Esophagus squamous epithelium (tissue), 5 donors: ENCODE measurements around the gene SLC26A9. TPM values are rescaled to one million over a fixed set of nuclear protein-coding genes. Genes with fewer than 3 reads are reported as not detected.
"Not testable (repeated sequence)": the region's sequence is repeated elsewhere in the genome, so short reads cannot be mapped to it uniquely, and the experiment has no call there.

Experiments
- DNase-seq: peaks from one replicate; lab custom pipeline; 2025; lab: John Stamatoyannopoulos, UW
- H3K27ac ChIP-seq, 4 donors: fragments of 200-600 bp; sonication (generic); one replicate each; pipeline ENCODE4 v1.5.1; 2016 to 2019; ENCODE audit warnings: mild to moderate bottlenecking in 1 of 4
- H3K27me3 ChIP-seq, 4 donors: fragments of 200-600 bp; sonication (generic); 1 replicate in 3 of 4; 2 replicates in 1 of 4; pipeline versions ENCODE4 v1.5.1 to v1.6.0; 2017 to 2021; ENCODE audit warnings: antibody characterized with exemption in 1 of 4
- H3K36me3 ChIP-seq, 3 donors: fragments of 200-600 bp; sonication (generic); one replicate each; pipeline ENCODE4 v1.5.1; 2016 to 2019
- H3K4me1 ChIP-seq, 3 donors: fragments of 200-600 bp; sonication (generic); one replicate each; pipeline ENCODE4 v1.5.1; 2017 to 2019
- H3K4me3 ChIP-seq, 4 donors: fragments of 200-600 bp; sonication (generic); 1 replicate in 3 of 4; 2 replicates in 1 of 4; pipeline ENCODE4 v1.5.1; 2016 to 2019; ENCODE audit warnings: mild to moderate bottlenecking in 2 of 4, moderate library complexity in 1 of 4
- H3K9me3 ChIP-seq, 3 donors: fragments of 200-600 bp; sonication (generic); one replicate each; pipeline ENCODE4 v1.5.1; 2016 to 2019
- POLR2A ChIP-seq, 4 donors: fragments of 450-650 bp; IDR thresholded peaks; one replicate each; pipeline ENCODE4 v1.6.1; 2017; ENCODE audit warnings: antibody characterized with exemption in 4 of 4, mild to moderate bottlenecking in 4 of 4, moderate library complexity in 3 of 4
- WGBS, 2 donors: methylation state at CpG; one replicate each; pipeline ENCODE4 v1.1.5; 2018; 5-methylcytosine and 5-hydroxymethylcytosine counted together
- intact Hi-C: fragments of 100-400 bp; cut with DNase I; formaldehyde crosslinking; loops from one replicate; pipeline ENCODE4 v1.15.0; 2022
- total RNA-seq, 4 donors: library from RNA; depleted of rRNA; stranded (reverse); fragments of >200 nt; gene quantifications; one replicate each; pipeline ENCODE4 v1.1.0, GENCODE V29; 2016
- TF ChIP-seq, protein P1 (sequence below), 6 experiments: fragments of 450-650 bp in 4 of 6; fragments of 200-600 bp in 2 of 6; sonication (generic) in 2 of 6; IDR thresholded peaks; one replicate each; pipeline ENCODE4 v1.5.1; 2016 to 2019; ENCODE audit warnings: antibody characterized with exemption in 6 of 6, mild to moderate bottlenecking in 4 of 6, moderate library complexity in 4 of 6
- donor health status: DM: yes; HTN: yes; CAD: no.

The SLC26A9 gene
- total RNA-seq, 4 donors from 2014 or later: 0.19 to 22.8 (median 0.38) TPM

DNA sequence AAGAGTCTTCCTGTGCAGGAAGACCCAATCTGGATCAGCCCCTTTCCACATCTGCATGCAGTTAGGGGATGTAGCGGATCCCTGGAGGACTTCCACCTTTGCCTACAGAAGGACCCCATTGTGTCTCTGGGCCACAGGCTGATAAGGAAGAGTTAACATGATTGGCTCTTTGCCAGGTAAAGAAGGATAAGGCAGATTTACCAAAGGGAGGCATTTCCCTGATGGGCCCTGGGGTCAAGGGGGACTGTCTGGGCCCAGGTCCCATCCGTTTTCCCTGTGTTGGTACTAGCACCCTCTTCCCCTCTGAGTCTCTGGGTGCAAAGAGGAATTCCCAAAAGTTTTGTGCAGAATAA is 29.1 kb downstream of the SLC26A9 start:
- Histone ChIP-seq H3K4me1 (peaks cover 0 to 18% (median 0%) of the 10 kb centered on the region in 3 donors), H3K9me3 (no peaks in the 10 kb centered on the region), H3K27me3 (peaks cover 0 to 23% (median 0%) of the 10 kb centered on the region in 4 donors), H3K36me3 (no peaks in the 10 kb centered on the region), H3K27ac (no peak overlapping the region), H3K4me3 (no peak overlapping the region)
- no peak for DNase-seq
- intact Hi-C loops: loop anchor here (10.0 kb wide), 1 partner anchor 119 kb away; no protein-coding TSS in a partner anchor
- TF ChIP-seq, protein P1, sequence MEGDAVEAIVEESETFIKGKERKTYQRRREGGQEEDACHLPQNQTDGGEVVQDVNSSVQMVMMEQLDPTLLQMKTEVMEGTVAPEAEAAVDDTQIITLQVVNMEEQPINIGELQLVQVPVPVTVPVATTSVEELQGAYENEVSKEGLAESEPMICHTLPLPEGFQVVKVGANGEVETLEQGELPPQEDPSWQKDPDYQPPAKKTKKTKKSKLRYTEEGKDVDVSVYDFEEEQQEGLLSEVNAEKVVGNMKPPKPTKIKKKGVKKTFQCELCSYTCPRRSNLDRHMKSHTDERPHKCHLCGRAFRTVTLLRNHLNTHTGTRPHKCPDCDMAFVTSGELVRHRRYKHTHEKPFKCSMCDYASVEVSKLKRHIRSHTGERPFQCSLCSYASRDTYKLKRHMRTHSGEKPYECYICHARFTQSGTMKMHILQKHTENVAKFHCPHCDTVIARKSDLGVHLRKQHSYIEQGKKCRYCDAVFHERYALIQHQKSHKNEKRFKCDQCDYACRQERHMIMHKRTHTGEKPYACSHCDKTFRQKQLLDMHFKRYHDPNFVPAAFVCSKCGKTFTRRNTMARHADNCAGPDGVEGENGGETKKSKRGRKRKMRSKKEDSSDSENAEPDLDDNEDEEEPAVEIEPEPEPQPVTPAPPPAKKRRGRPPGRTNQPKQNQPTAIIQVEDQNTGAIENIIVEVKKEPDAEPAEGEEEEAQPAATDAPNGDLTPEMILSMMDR (IDR thresholded peaks at IDR 0.05): no peak
- no peak for TF ChIP-seq POLR2A (IDR thresholded peaks at IDR 0.05)
- 50 to 60% methylated on average over 1 to 2 of the region's 2 CpGs for WGBS, 2 donors

DNA sequence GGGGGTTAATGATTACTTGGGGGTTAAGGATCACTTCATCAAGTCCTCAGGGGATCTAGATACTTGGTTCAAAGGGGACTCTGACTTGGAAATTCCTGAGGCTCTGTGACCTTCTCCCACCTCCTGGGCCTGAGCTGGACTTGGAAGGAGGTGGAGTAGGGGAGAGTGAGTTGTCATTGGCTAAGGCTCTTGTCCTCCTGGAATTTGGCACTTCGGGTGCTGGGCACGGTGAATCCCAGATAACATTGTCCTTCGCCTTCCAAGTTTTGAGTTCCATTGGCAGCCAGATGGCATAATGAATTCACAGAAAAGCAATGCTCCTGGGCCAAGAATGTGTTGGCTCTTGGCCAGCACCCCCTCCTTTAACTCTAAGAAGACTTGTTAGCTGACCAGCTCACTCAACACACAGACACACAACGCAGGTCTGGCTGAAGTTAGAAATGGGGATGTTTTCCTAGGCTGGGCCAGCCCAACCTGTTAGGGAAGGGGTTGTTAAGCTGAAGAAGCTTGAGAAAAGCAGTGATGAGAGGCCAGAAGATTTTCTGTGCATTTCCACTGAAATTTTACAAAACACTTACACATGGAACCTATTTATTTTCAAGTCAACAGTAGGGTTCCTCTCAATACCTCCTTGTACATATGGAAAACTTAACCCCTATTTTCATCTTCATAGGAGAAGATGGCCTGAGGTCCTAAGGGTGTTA is 29.7 kb downstream of the SLC26A9 start:
- Histone ChIP-seq H3K27ac (no peak overlapping the region), H3K36me3 (no peaks in the 10 kb centered on the region), H3K27me3 (peaks cover 0 to 22% (median 0%) of the 10 kb centered on the region in 4 donors), H3K4me1 (peaks cover 0 to 18% (median 0%) of the 10 kb centered on the region in 3 donors), H3K9me3 (no peaks in the 10 kb centered on the region), H3K4me3 (no peak overlapping the region)
- WGBS, 2 donors: 23 to 30% methylated on average over 3 to 4 of the region's 4 CpGs
- TF ChIP-seq, protein P1 (IDR thresholded peaks at IDR 0.05): no peak
- TF ChIP-seq POLR2A (IDR thresholded peaks at IDR 0.05): no peak
- DNase-seq: no peak
- intact Hi-C loops: loop anchor here (10.0 kb wide), 1 partner anchor 119 kb away; no protein-coding TSS in a partner anchor

DNA sequence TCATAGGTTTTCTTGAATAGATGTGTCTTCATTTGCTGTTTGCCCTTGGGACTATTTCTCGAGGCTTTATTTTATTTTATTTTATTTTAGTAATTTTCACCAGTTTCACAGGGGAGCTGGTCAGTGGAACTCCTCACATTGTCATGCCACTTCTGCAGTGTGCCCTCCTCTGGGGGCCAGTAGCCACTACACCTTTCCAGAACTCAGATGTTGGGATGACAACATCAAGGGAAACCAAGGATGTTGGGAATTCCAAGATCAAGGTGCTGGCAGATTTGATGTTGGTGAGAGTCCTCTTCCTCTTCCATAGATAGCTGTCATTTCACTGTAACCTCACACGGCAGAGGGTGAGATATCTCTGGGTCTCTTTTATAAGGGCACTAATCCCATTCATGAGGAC is 35.5 kb downstream of the SLC26A9 start:
- Histone ChIP-seq H3K36me3 (no peaks in the 10 kb centered on the region), H3K27ac (no peak overlapping the region), H3K4me3 (no peak overlapping the region), H3K4me1 (no peaks in the 10 kb centered on the region), H3K27me3 (peaks cover 0 to 9% (median 0%) of the 10 kb centered on the region in 4 donors), H3K9me3 (peaks cover 0 to 15% (median 0%) of the 10 kb centered on the region in 3 donors)
- TF ChIP-seq POLR2A (IDR thresholded peaks at IDR 0.05): no peak
- TF ChIP-seq, protein P1 (IDR thresholded peaks at IDR 0.05): peak in 5 of 6 experiments; percentile 19 to 56 (median 33)
- WGBS, 2 donors: 25 to 42% methylated on average over 2 of the region's 2 CpGs
- intact Hi-C loops: no loop called here
- DNase-seq: no peak

DNA sequence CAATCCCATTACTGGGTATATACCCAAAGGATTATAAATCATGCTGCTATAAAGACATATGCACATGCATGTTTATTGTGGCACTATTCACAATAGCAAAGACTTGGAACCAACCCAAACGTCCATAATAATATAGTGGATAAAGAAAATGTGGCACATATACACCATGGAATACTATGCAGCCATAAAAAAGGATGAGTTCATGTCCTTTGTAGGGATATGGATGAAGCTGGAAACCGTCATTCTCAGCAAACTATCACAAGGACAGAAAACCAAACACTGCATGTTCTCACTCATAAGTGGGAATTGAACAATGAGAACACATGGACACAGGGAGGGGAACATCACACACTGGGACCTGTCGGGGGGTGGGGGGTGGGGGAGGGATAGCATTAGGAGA is 38.2 kb downstream of the SLC26A9 start:
- H3K4me1 ChIP-seq, H3K27me3 ChIP-seq, intact Hi-C loops, H3K4me3 ChIP-seq, H3K27ac ChIP-seq, H3K36me3 ChIP-seq, DNase-seq: not testable (repeated sequence)
- H3K9me3 ChIP-seq: peaks cover 0 to 15% (median 0%) of the 10 kb centered on the region in 3 donors
- WGBS, 2 donors: 57 to 78% methylated on average over 2 to 3 of the region's 3 CpGs

DNA sequence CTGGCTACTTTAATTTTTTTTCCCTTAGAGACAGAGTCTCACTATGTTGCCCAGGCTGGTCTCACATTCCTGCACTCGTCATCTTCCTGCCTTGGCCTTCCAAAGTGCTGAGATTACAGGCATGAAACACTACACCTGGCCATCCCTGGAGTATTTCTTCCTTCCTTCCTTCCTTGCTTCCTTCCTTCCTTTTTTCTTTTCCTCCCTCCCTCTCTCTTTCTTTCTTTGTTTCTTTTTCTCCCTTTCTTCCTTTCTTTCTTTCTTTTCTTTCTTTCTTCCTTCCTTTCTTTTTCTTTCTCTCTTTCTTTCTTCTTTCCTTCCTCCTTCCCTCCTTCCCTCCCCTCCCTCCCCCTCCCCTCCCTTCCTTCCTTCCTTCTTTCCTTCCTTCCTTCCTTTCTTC is 46.9 kb downstream of the SLC26A9 start:
- no peak for TF ChIP-seq POLR2A (IDR thresholded peaks at IDR 0.05)
- TF ChIP-seq, protein P1 (IDR thresholded peaks at IDR 0.05): no peak
- no peak overlapping the region for H3K4me3 ChIP-seq
- 70 to 87% methylated on average over 1 of the region's 1 CpG for WGBS, 2 donors
- no peaks in the 10 kb centered on the region for H3K9me3 ChIP-seq
- intact Hi-C loops: no loop called here
- H3K27me3 ChIP-seq: peaks cover 0 to 11% (median 0%) of the 10 kb centered on the region in 4 donors
- no peaks in the 10 kb centered on the region for H3K4me1 ChIP-seq
- H3K27ac ChIP-seq: no peak overlapping the region
- no peak for DNase-seq
- H3K36me3 ChIP-seq: no peaks in the 10 kb centered on the region

DNA sequence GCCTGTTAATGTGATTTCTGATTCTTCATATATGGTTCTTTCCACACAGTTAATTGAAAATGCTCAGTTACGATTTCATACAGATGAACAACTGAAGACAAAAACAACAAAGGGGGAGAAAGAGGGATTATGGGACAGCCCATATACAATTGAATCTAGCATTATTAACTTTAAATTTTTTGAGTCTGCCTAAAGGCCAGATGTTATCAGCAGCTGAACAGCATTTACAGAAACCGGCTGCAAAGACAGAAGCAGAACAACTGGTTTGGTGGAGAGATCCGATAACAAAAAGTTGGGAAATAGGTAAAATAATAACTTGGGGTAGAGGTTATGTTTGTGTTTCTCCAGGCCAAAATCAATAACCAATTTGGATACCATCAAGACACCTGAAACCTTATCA is 49.1 kb downstream of the SLC26A9 start:
- H3K36me3 ChIP-seq, H3K9me3 ChIP-seq, H3K4me3 ChIP-seq, DNase-seq, H3K27me3 ChIP-seq, intact Hi-C loops, H3K4me1 ChIP-seq, H3K27ac ChIP-seq: not testable (repeated sequence)
- 59 to 73% methylated on average over 3 of the region's 3 CpGs for WGBS, 2 donors

DNA sequence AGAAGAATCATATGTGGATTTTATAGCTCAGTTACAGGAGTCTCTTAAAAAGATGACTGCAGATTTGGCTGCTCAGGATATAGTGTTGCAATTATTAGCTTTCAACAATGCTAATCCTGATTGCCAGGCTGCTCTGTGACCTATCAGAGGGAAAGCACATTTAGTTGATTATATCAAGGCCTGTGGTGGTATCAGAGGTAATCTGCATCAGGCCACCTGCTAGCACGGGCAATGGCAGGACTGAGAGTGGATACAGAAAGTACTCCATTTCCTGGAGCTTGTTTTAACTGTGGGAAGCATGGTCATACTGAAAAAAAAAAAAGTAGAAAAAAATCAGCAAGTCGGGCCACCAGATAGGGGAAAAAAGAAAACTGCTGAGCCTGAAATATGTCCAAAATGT is 51.1 kb downstream of the SLC26A9 start:
- H3K36me3 ChIP-seq, H3K9me3 ChIP-seq, H3K27ac ChIP-seq, DNase-seq, H3K4me1 ChIP-seq, H3K27me3 ChIP-seq, H3K4me3 ChIP-seq, intact Hi-C loops: not testable (repeated sequence)
- 51 to 61% methylated on average over 2 of the region's 2 CpGs for WGBS, 2 donors

DNA sequence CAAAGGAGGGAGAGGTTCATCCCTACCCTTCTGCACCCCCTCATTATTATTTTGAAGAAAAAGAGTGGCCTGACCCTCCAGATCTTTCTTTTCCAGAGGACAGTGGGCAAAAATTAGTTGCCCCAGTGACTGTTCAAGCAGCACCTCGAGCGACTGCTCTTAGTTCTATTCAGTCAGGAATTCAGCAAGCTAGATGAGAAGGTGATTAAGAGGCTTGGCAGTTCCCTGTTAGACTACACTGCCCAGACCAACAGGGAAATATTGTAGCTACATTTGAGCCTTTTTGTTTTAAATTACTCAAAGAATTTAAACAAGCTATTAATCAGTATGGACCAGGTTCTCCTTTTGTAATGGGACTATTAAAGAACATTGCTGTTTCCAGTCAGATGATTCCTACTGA is 51.8 kb downstream of the SLC26A9 start:
- intact Hi-C loops, DNase-seq, H3K36me3 ChIP-seq, H3K4me3 ChIP-seq, H3K27ac ChIP-seq, H3K4me1 ChIP-seq, H3K9me3 ChIP-seq, H3K27me3 ChIP-seq: not testable (repeated sequence)
- whole genome bisulfite sequencing, 2 donors: 63 to 100% methylated on average over 2 of the region's 2 CpGs

DNA sequence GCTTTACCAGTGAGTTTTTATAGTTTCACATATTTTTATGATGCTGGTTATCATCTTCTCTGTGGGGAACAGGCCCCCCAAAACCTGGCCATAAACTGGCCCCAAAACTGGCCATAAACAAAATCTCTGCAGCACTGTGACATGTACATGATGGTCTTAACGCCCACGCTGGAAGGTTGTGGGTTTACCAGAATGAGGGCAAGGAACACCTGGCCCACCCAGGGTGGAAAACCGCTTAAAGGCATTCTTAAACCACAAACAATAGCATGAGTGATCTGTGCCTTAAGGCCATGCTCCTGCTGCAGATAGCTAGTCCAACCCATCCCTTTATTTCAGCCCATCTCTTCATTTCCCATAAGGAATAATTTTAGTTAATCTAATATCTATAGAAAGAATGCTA is 52.6 kb downstream of the SLC26A9 start:
- H3K4me1 ChIP-seq, H3K27ac ChIP-seq, H3K36me3 ChIP-seq, H3K4me3 ChIP-seq, H3K27me3 ChIP-seq, DNase-seq, H3K9me3 ChIP-seq, intact Hi-C loops: not testable (repeated sequence)
- whole genome bisulfite sequencing, 2 donors: 51 to 76% methylated on average over 3 of the region's 3 CpGs
